ENCODE results near the gene DNAJC22. TPM values are rescaled to one million over a fixed set of nuclear protein-coding genes. Genes with fewer than 3 reads are reported as not detected.

The DNAJC22 gene
- total and polyA plus RNA-seq, 2 donors (not counting 1 experiment from before 2014, with no cell fraction given), result not detected

GRCh38 chr12:49327368-49327767 lies 19.3 kb upstream of the DNAJC22 start:
- Histone ChIP-seq H3K4me2 (replicated peaks; ENCODE audit: low read depth, low read length, poor library complexity, severe bottlenecking) (no peak overlapping the region), H3K27ac (ENCODE audit: low read length in 2 of 2) (no peak overlapping the region), H3K36me3 (replicated peaks in 1 of 2; ENCODE audit: control extremely low read depth in 1 of 2, control insufficient read depth in 1 of 2, extremely low read depth in 1 of 2, insufficient read depth in 2 of 2, low read length in 1 of 2) (no peaks in the 10 kb centered on the region), H3K4me3 (ENCODE audit: control extremely low read depth in 1 of 5, extremely low read depth in 1 of 5, insufficient read depth in 1 of 5, low read depth in 2 of 5, low read length in 4 of 5) (no peak overlapping the region), H3K79me2 (ENCODE audit: control insufficient read depth, insufficient read depth, low read length) (peaks cover 6% of the 10 kb centered on the region), H4K20me1 (ENCODE audit: control insufficient read depth, insufficient read depth, low read length, poor library complexity, severe bottlenecking) (no peaks in the 10 kb centered on the region), H3K9me3 (ENCODE audit: control extremely low read depth in 1 of 3, control insufficient read depth in 2 of 3, insufficient read depth in 1 of 3, low read length in 2 of 3) (peaks cover 0 to 3% (median 0%) of the 10 kb centered on the region in 3 donors), H3K27me3 (replicated peaks in 1 of 4; ENCODE audit: control extremely low read depth in 1 of 4, control insufficient read depth in 3 of 4, insufficient read depth in 4 of 4, low read length in 3 of 4) (peaks cover 0 to 11% (median 2%) of the 10 kb centered on the region in 4 experiments), H3K4me1 (ENCODE audit: control insufficient read depth in 2 of 2, insufficient read depth in 2 of 2, low read length in 2 of 2) (peaks cover 6 to 11% of the 10 kb centered on the region in 2 donors), H2AFZ (ENCODE audit: insufficient read depth, low read depth, low read length, poor library complexity, severe bottlenecking) (no peak overlapping the region), H3K9ac (ENCODE audit: low read length) (no peak overlapping the region)
- no peak for DNase-seq
- POLR2A ChIA-PET, result no interaction called here
- no peak for ATAC-seq (ENCODE audit: low read depth)
- peaks cover 19% of the 10 kb centered on the region for H3K4me1 Mint-ChIP-seq
- no peak for TF ChIP-seq EZH2 (IDR thresholded peaks at IDR 0.05; ENCODE audit: borderline replicate concordance, insufficient read depth, low read depth, low read length, poor library complexity, severe bottlenecking)
- TF ChIP-seq CTCF (IDR thresholded peaks at IDR 0.05), result no peak
- no peak overlapping the region for H3K4me3 Mint-ChIP-seq
- H3K27me3 Mint-ChIP-seq, result peaks cover 10% of the 10 kb centered on the region
- intact Hi-C loops (cut with micrococcal nuclease), result no loop called here
- no peak overlapping the region for H3K27ac Mint-ChIP-seq
- H3K9me3 Mint-ChIP-seq (ENCODE audit: insufficient read depth), result no peaks in the 10 kb centered on the region
- CTCF ChIA-PET, result no interaction called here

GRCh38 chr12:49327887-49328286 lies 18.8 kb upstream of the DNAJC22 start:
- no peak overlapping the region for H3K4me3 ChIP-seq (ENCODE audit: control extremely low read depth in 1 of 5, extremely low read depth in 1 of 5, insufficient read depth in 1 of 5, low read depth in 2 of 5, low read length in 4 of 5)
- no peak for DNase-seq
- H3K4me1 ChIP-seq (ENCODE audit: control insufficient read depth in 2 of 2, insufficient read depth in 2 of 2, low read length in 2 of 2), result peaks cover 10 to 13% of the 10 kb centered on the region in 2 donors
- Mint-ChIP-seq H3K4me1 (peaks cover 17% of the 10 kb centered on the region), H3K27me3 (peaks cover 15% of the 10 kb centered on the region), H3K4me3 (no peak overlapping the region), H3K9me3 (ENCODE audit: insufficient read depth) (no peaks in the 10 kb centered on the region), H3K27ac (no peak overlapping the region)
- ChIA-PET POLR2A (no interaction called here), CTCF (no interaction called here)
- H4K20me1 ChIP-seq (ENCODE audit: control insufficient read depth, insufficient read depth, low read length, poor library complexity, severe bottlenecking), result no peaks in the 10 kb centered on the region
- no peak overlapping the region for H3K4me2 ChIP-seq (replicated peaks; ENCODE audit: low read depth, low read length, poor library complexity, severe bottlenecking)
- no peak overlapping the region for H3K9ac ChIP-seq (ENCODE audit: low read length)
- peaks cover 0 to 16% (median 5%) of the 10 kb centered on the region in 4 experiments for H3K27me3 ChIP-seq (replicated peaks in 1 of 4; ENCODE audit: control extremely low read depth in 1 of 4, control insufficient read depth in 3 of 4, insufficient read depth in 4 of 4, low read length in 3 of 4)
- no peaks in the 10 kb centered on the region for H3K36me3 ChIP-seq (replicated peaks in 1 of 2; ENCODE audit: control extremely low read depth in 1 of 2, control insufficient read depth in 1 of 2, extremely low read depth in 1 of 2, insufficient read depth in 2 of 2, low read length in 1 of 2)
- no peak overlapping the region for H3K27ac ChIP-seq (ENCODE audit: low read length in 2 of 2)
- intact Hi-C loops (cut with micrococcal nuclease), result no loop called here
- H3K9me3 ChIP-seq (ENCODE audit: control extremely low read depth in 1 of 3, control insufficient read depth in 2 of 3, insufficient read depth in 1 of 3, low read length in 2 of 3), result peaks cover 0 to 3% (median 0%) of the 10 kb centered on the region in 3 donors
- ATAC-seq (ENCODE audit: low read depth), result no peak
- TF ChIP-seq EZH2 (IDR thresholded peaks at IDR 0.05; ENCODE audit: borderline replicate concordance, insufficient read depth, low read depth, low read length, poor library complexity, severe bottlenecking) (no peak), CTCF (IDR thresholded peaks at IDR 0.05) (no peak)
- no peak overlapping the region for H2AFZ ChIP-seq (ENCODE audit: insufficient read depth, low read depth, low read length, poor library complexity, severe bottlenecking)
- peaks cover 6% of the 10 kb centered on the region for H3K79me2 ChIP-seq (ENCODE audit: control insufficient read depth, insufficient read depth, low read length)
- WGBS (ENCODE audit: insufficient coverage), result 100% methylated on average over 2 of the region's 2 CpGs

All from B cell (primary cell).